HEK293 (cell line): ENCODE results near the gene RNF40.

Source experiments
- CTCF ChIA-PET: fragments of 350-600 bp; formaldehyde crosslinking; extraction: SDS; loops from one replicate; lab custom pipeline; 2021; ENCODE audit warnings: antibody characterized with exemption; lab: Yijun Ruan, JAX
- POLR2A ChIA-PET: fragments of 300-600 bp; formaldehyde crosslinking; extraction: SDS; loops from one replicate; lab custom pipeline; 2020; ENCODE audit warnings: antibody characterized with exemption, inconsistent platforms; lab: Yijun Ruan, JAX
- H3K27ac ChIP-seq: fragments of 200-500 bp; sonication (Bioruptor generic); 2 replicates; pipeline ENCODE4 v1.5.1; 2014; ENCODE audit warnings: low read depth, low read length, control low read depth, inconsistent platforms; ENCODE audit errors: extremely low read depth
- H3K36me3 ChIP-seq, 2 experiments: fragments of 200-500 bp in 1 of 2; sonication (Bioruptor generic) in 1 of 2; 1 replicate in 1 of 2; 2 replicates in 1 of 2; pipeline ENCODE4 v1.5.1; 2014 to 2017; ENCODE audit warnings: inconsistent platforms in 2 of 2, low read length in 2 of 2; ENCODE audit not compliant: control insufficient read depth in 2 of 2, insufficient read depth in 1 of 2
- H3K4me1 ChIP-seq: fragments of 200-500 bp; sonication (Bioruptor generic); 2 replicates; pipeline ENCODE4 v1.5.1; 2014; ENCODE audit warnings: mild to moderate bottlenecking, low read length, inconsistent platforms; ENCODE audit not compliant: control insufficient read depth, insufficient read depth
- H3K4me3 ChIP-seq: 2 replicates; pipeline ENCODE4 v1.5.1; 2011; ENCODE audit warnings: low read depth, mild to moderate bottlenecking, control low read depth, low read length, moderate library complexity
- H3K9me3 ChIP-seq: fragments of 200-500 bp; sonication (Bioruptor generic); 2 replicates; pipeline ENCODE4 v1.5.1; 2014; ENCODE audit warnings: low read depth, low read length, inconsistent platforms; ENCODE audit not compliant: control insufficient read depth, insufficient read depth
- EGR2 ChIP-seq: fragments of 450-650 bp; formaldehyde crosslinking; IDR thresholded peaks from 2 replicates; pipeline ENCODE4 v1.5.1; 2016; ENCODE audit warnings: low read depth, missing biosample characterization, missing genetic modification characterization
- KLF8 ChIP-seq: fragments of 450-650 bp; formaldehyde crosslinking; IDR thresholded peaks from 2 replicates; pipeline ENCODE4 v1.5.1; 2016; ENCODE audit warnings: missing biosample characterization, missing genetic modification characterization
- ZNF184 ChIP-seq: fragments of 450-650 bp; IDR thresholded peaks from 2 replicates; pipeline ENCODE4 v1.5.1; 2018; ENCODE audit warnings: missing biosample characterization, mild to moderate bottlenecking, missing genetic modification characterization
- ZNF266 ChIP-seq: fragments of 450-650 bp; formaldehyde crosslinking; IDR thresholded peaks from 2 replicates; pipeline ENCODE4 v1.5.1; 2016; ENCODE audit warnings: missing biosample characterization, missing genetic modification characterization, low read depth
- ZNF335 ChIP-seq: fragments of 450-650 bp; formaldehyde crosslinking; conservative IDR thresholded peaks from 2 replicates; pipeline ENCODE4 v1.5.1; 2016; ENCODE audit warnings: missing biosample characterization, missing genetic modification characterization
- ZNF341 ChIP-seq: fragments of 450-650 bp; formaldehyde crosslinking; IDR thresholded peaks from 2 replicates; pipeline ENCODE4; 2016; ENCODE audit warnings: low read depth, missing biosample characterization, missing genetic modification characterization
- ZNF394 ChIP-seq: fragments of 450-650 bp; formaldehyde crosslinking; IDR thresholded peaks from 2 replicates; pipeline ENCODE4 v1.5.1; 2016; ENCODE audit warnings: missing biosample characterization, missing genetic modification characterization, mild to moderate bottlenecking, moderate library complexity, borderline replicate concordance
- ZNF521 ChIP-seq: fragments of 450-650 bp; formaldehyde crosslinking; IDR thresholded peaks from 2 replicates; pipeline ENCODE4 v1.5.1; 2017; ENCODE audit warnings: missing biosample characterization, mild to moderate bottlenecking, missing genetic modification characterization
- ZNF548 ChIP-seq: fragments of 450-650 bp; formaldehyde crosslinking; IDR thresholded peaks from 2 replicates; pipeline ENCODE4 v1.5.1; 2016; ENCODE audit warnings: missing biosample characterization, missing genetic modification characterization
- ZNF558 ChIP-seq: fragments of 450-650 bp; formaldehyde crosslinking; IDR thresholded peaks from 2 replicates; pipeline ENCODE4 v1.5.1; 2016; ENCODE audit warnings: missing biosample characterization, missing genetic modification characterization
- ZNF580 ChIP-seq: fragments of 450-650 bp; formaldehyde crosslinking; IDR thresholded peaks from 2 replicates; pipeline ENCODE4 v1.5.1; 2016; ENCODE audit warnings: missing biosample characterization, missing genetic modification characterization
- ZNF596 ChIP-seq: fragments of 450-650 bp; IDR thresholded peaks from 2 replicates; pipeline ENCODE4 v1.5.0; 2018; ENCODE audit warnings: missing biosample characterization, mild to moderate bottlenecking, missing genetic modification characterization, moderate library complexity
- ZNF664 ChIP-seq: fragments of 450-650 bp; formaldehyde crosslinking; IDR thresholded peaks from 2 replicates; pipeline ENCODE4 v1.5.1; 2016; ENCODE audit warnings: missing biosample characterization, missing genetic modification characterization
- ZNF768 ChIP-seq: fragments of 450-650 bp; formaldehyde crosslinking; IDR thresholded peaks from 2 replicates; pipeline ENCODE4 v1.5.1; 2018; ENCODE audit warnings: missing biosample characterization, mild to moderate bottlenecking, missing genetic modification characterization
- ZNF792 ChIP-seq: fragments of 450-650 bp; formaldehyde crosslinking; IDR thresholded peaks from 2 replicates; pipeline ENCODE4 v1.5.1; 2016; ENCODE audit warnings: missing biosample characterization, missing genetic modification characterization
- ZSCAN5A ChIP-seq: fragments of 450-650 bp; formaldehyde crosslinking; IDR thresholded peaks from 2 replicates; pipeline ENCODE4 v1.5.1; 2016; ENCODE audit warnings: missing biosample characterization, missing genetic modification characterization
- TF ChIP-seq, protein P1 (sequence below): fragments of 450-650 bp; formaldehyde crosslinking; IDR thresholded peaks from 2 replicates; pipeline ENCODE4 v1.5.1; 2016; ENCODE audit warnings: missing biosample characterization, missing genetic modification characterization
- TF ChIP-seq, protein P2 (sequence below): fragments of 450-650 bp; formaldehyde crosslinking; IDR thresholded peaks from 2 replicates; pipeline ENCODE4 v1.5.1; 2016; ENCODE audit warnings: missing biosample characterization, missing genetic modification characterization

The RNF40 gene

GRCh38 chr16:30760001-30760559 lies 2.0 kb upstream of the RNF40 start:
- Histone ChIP-seq H3K4me1 (peaks cover 4% of the 10 kb centered on the region; the same call in 1 of the 2 replicates), H3K27ac (no peak overlapping the region), H3K9me3 (no peaks in the 10 kb centered on the region), H3K36me3 (peaks cover 5 to 76% of the 10 kb centered on the region in 2 experiments; a peak in 1 of 3 replicates), H3K4me3 (no peak overlapping the region)
- ChIA-PET POLR2A (interaction anchor here (0.5 to 4.9 kb wide), 6 partner anchors 9 to 64 kb away, joined by 3 to 47 read pairs (median 5); partner anchors contain the start of gene PHKG2), CTCF (interaction anchor here (0.6 to 1.0 kb wide), 5 partner anchors 17 to 689 kb away, joined by 3 to 4 read pairs (median 3); a partner anchor contains a TSS)
- TF ChIP-seq ZNF558 (tag by site-specific recombination), result no peak
- TF ChIP-seq ZNF521 (tag by site-specific recombination), result no peak
- TF ChIP-seq ZNF184 (tag by site-specific recombination), result no peak
- TF ChIP-seq ZNF335, result peak; percentile 53

GRCh38 chr16:30760577-30761426 lies 1.3 kb upstream of the RNF40 start:
- Histone ChIP-seq H3K36me3 (peaks cover 6 to 77% of the 10 kb centered on the region in 2 experiments; a peak in 1 of 3 replicates), H3K27ac (peak overlapping the region; percentile 83; the same call in 1 of the 2 replicates), H3K4me1 (peaks cover 4% of the 10 kb centered on the region; the same call in 1 of the 2 replicates), H3K9me3 (no peaks in the 10 kb centered on the region), H3K4me3 (peak overlapping the region; percentile 95)
- ChIA-PET POLR2A (interaction anchor here (0.5 to 4.9 kb wide), 7 partner anchors 10 to 65 kb away, joined by 3 to 47 read pairs (median 5); partner anchors contain the start of gene PHKG2), CTCF (interaction anchor here (0.6 to 1.0 kb wide), 4 partner anchors 10 to 181 kb away, joined by 3 read pairs; a partner anchor contains a TSS)
- TF ChIP-seq EGR2 (tag by site-specific recombination) (0 out of 2 replicates have a peak, but pooled peaks have one; percentile 29), ZNF266 (tag by site-specific recombination) (no peak), ZNF341 (tag by site-specific recombination) (peak; percentile 78), ZNF580 (tag by site-specific recombination) (no peak), ZNF768 (tag by site-specific recombination) (0 out of 2 replicates have a peak, but pooled peaks have one; percentile 32), KLF8 (tag by site-specific recombination) (no peak)
- TF ChIP-seq, protein P1, sequence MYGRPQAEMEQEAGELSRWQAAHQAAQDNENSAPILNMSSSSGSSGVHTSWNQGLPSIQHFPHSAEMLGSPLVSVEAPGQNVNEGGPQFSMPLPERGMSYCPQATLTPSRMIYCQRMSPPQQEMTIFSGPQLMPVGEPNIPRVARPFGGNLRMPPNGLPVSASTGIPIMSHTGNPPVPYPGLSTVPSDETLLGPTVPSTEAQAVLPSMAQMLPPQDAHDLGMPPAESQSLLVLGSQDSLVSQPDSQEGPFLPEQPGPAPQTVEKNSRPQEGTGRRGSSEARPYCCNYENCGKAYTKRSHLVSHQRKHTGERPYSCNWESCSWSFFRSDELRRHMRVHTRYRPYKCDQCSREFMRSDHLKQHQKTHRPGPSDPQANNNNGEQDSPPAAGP (tag by site-specific recombination), result no peak

GRCh38 chr16:30761427-30761927 lies 645 bp upstream of the RNF40 start:
- H3K4me1 ChIP-seq, result peaks cover 4% of the 10 kb centered on the region; the same call in 1 of the 2 replicates
- H3K36me3 ChIP-seq, result peaks cover 6 to 77% of the 10 kb centered on the region in 2 experiments; a peak in 1 of 3 replicates
- H3K27ac ChIP-seq, result peak overlapping the region; percentile 83
- ChIA-PET CTCF (interaction anchor here (0.6 to 0.7 kb wide), 2 partner anchors 9 to 173 kb away, joined by 3 read pairs; no protein-coding TSS in a partner anchor), POLR2A (interaction anchor here (1.0 kb wide), 1 partner anchor 13 kb away, joined by 9 read pairs; the partner anchor contains the start of gene PHKG2)
- no peaks in the 10 kb centered on the region for H3K9me3 ChIP-seq
- H3K4me3 ChIP-seq, result peak overlapping the region; percentile 95
- peak; percentile 44; the same call in 1 of the 2 replicates for TF ChIP-seq ZNF792 (tag by site-specific recombination)
- TF ChIP-seq ZNF664 (tag by site-specific recombination), result no peak
- TF ChIP-seq ZNF596 (tag by site-specific recombination), result no peak
- TF ChIP-seq ZNF548 (tag by site-specific recombination), result no peak
- TF ChIP-seq, protein P2, sequence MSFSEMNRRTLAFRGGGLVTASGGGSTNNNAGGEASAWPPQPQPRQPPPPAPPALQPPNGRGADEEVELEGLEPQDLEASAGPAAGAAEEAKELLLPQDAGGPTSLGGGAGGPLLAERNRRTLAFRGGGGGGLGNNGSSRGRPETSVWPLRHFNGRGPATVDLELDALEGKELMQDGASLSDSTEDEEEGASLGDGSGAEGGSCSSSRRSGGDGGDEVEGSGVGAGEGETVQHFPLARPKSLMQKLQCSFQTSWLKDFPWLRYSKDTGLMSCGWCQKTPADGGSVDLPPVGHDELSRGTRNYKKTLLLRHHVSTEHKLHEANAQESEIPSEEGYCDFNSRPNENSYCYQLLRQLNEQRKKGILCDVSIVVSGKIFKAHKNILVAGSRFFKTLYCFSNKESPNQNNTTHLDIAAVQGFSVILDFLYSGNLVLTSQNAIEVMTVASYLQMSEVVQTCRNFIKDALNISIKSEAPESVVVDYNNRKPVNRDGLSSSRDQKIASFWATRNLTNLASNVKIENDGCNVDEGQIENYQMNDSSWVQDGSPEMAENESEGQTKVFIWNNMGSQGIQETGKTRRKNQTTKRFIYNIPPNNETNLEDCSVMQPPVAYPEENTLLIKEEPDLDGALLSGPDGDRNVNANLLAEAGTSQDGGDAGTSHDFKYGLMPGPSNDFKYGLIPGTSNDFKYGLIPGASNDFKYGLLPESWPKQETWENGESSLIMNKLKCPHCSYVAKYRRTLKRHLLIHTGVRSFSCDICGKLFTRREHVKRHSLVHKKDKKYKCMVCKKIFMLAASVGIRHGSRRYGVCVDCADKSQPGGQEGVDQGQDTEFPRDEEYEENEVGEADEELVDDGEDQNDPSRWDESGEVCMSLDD (tag by site-specific recombination), result no peak
- TF ChIP-seq ZNF394 (tag by site-specific recombination), result peak; percentile 52; the same call in 1 of the 2 replicates
- TF ChIP-seq, protein P1 (tag by site-specific recombination), result peak; percentile 84
- no peak; the same call in 1 of the 2 replicates for TF ChIP-seq ZSCAN5A (tag by site-specific recombination)
